UCSD-AML1 (cell line): Measurements from ENCODE around the gene TSPY1.
"Not testable (repeated sequence)": the region's sequence is repeated elsewhere in the genome, so short reads cannot be mapped to it uniquely, and the experiment has no call there.

Experiments
- DNase-seq: peaks from one replicate; lab custom pipeline; 2025; ENCODE audit not compliant: unreplicated experiment; lab: John Stamatoyannopoulos, UW

TSPY1 gene

DNA sequence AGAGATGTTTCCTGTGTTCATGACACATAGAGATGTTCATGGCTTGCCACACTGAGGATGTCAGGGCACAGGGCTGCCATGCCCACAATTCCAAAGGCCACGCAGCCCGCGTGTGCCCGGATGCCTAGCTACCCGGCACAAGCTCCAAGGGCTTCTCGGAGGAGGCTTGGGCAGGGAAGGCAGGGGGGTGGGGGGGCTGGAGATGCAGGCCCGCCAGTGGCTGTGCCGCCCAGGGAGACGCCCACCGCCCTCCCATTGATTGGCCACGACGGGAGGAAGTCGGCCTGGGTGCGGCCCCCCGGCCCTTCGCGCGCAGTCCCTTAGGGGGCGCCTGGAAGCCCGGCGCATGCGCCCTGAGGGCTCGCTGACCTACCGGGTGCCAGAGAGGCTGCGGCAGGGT is at the start of gene TSPY1:
Gene TSPY1, plus strand, starts transcription at position 301 of the 400 bp plus-strand sequence. Its CDS starts 46 bp downstream, at position 347.
- not testable (repeated sequence) for DNase-seq

DNA sequence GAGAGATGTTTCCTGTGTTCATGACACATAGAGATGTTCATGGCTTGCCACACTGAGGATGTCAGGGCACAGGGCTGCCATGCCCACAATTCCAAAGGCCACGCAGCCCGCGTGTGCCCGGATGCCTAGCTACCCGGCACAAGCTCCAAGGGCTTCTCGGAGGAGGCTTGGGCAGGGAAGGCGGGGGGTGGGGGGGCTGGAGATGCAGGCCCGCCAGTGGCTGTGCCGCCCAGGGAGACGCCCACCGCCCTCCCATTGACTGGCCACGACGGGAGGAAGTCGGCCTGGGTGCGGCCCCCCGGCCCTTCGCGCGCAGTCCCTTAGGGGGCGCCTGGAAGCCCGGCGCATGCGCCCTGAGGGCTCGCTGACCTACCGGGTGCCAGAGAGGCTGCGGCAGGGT is 20.2 kb downstream of the TSPY1 start, which contains the start of gene TSPY9:
Gene TSPY9, plus strand, starts transcription at position 301 of the 400 bp plus-strand sequence. Its CDS starts 46 bp downstream, at position 347.
- DNase-seq, result not testable (repeated sequence)

GRCh38 chrY:9504396-9504795 is 37.6 kb downstream of the TSPY1 start:
- not testable (repeated sequence) for DNase-seq

DNA sequence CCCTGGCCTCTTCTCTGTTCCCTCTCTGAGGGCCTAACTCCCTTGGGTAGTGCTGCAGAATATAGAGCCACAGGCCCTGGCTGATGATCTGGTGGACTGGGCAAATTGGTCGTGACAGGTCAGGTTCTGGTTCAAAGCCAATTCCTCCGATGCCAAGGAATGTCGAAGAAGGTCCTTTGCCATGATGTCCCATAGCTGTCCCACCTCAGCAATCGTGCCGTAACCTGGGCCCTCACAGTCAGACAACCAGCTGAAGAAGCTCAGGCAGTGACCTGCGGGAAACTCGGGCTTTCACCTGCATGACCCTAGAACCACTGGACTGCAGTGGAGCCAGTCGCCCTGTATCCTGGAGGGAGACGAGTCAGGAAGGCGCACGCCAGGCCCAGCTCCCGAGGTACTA is 49.5 kb downstream of the TSPY1 start:
- not testable (repeated sequence) for DNase-seq
